Fibroblast of the aortic adventitia (primary cell): ENCODE data around the gene PRR23E. TPM values are rescaled to one million over a fixed set of nuclear protein-coding genes. Genes with fewer than 3 reads are reported as not detected.
A peak's percentile ranks its signal among the peaks of the same experiment; 100 is the strongest.

Experiments used
- DNase-seq: peaks from one replicate; pipeline ENCODE4 v3.0.0-alpha.2; 2010; ENCODE audit warnings: low read depth
- H3K4me3 ChIP-seq: 2 replicates; pipeline ENCODE4 v1.5.1; 2011; ENCODE audit warnings: low read depth, mild to moderate bottlenecking, control low read depth, low read length, moderate library complexity
- total RNA-seq: library from RNA; depleted of rRNA; stranded (reverse); fragments of >200 nt; gene quantifications from 2 replicates; pipeline ENCODE4 v1.2.3, GENCODE V29; 2012; ENCODE audit warnings: low replicate concordance
- TF ChIP-seq, protein P1 (sequence below): IDR thresholded peaks from 2 replicates; pipeline ENCODE4 v1.5.1; 2011; ENCODE audit warnings: mild to moderate bottlenecking, low read length, control low read depth, inconsistent platforms; ENCODE audit not compliant: insufficient read depth

PRR23E gene
- total RNA-seq, 1 donor = not detected

- H3K4me3 ChIP-seq = no peak overlapping the region
- TF ChIP-seq, protein P1, sequence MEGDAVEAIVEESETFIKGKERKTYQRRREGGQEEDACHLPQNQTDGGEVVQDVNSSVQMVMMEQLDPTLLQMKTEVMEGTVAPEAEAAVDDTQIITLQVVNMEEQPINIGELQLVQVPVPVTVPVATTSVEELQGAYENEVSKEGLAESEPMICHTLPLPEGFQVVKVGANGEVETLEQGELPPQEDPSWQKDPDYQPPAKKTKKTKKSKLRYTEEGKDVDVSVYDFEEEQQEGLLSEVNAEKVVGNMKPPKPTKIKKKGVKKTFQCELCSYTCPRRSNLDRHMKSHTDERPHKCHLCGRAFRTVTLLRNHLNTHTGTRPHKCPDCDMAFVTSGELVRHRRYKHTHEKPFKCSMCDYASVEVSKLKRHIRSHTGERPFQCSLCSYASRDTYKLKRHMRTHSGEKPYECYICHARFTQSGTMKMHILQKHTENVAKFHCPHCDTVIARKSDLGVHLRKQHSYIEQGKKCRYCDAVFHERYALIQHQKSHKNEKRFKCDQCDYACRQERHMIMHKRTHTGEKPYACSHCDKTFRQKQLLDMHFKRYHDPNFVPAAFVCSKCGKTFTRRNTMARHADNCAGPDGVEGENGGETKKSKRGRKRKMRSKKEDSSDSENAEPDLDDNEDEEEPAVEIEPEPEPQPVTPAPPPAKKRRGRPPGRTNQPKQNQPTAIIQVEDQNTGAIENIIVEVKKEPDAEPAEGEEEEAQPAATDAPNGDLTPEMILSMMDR = no peak
- no peak for DNase-seq
These were observed 8.7 kb upstream of the PRR23E start for GRCh38 chr3:127183931-127184869.

GRCh38 chr3:127184870-127185216 lies 8.1 kb upstream of the PRR23E start:
- no peak overlapping the region for H3K4me3 ChIP-seq
- TF ChIP-seq, protein P1 = no peak
- no peak for DNase-seq

GRCh38 chr3:127185268-127185667 lies 7.7 kb upstream of the PRR23E start:
- peak; percentile 2 for DNase-seq
- TF ChIP-seq, protein P1 = no peak
- no peak overlapping the region for H3K4me3 ChIP-seq

- TF ChIP-seq, protein P1 = no peak
- H3K4me3 ChIP-seq = no peak overlapping the region
- DNase-seq = no peak
These were observed 6.8 kb upstream of the PRR23E start for GRCh38 chr3:127185962-127186674.

GRCh38 chr3:127187316-127187715 lies 5.6 kb upstream of the PRR23E start:
- TF ChIP-seq, protein P1 = no peak
- DNase-seq = no peak
- H3K4me3 ChIP-seq = no peak overlapping the region

GRCh38 chr3:127193341-127193740 lies 410 bp downstream of the PRR23E start:
- TF ChIP-seq, protein P1 = no peak
- no peak for DNase-seq
- no peak overlapping the region for H3K4me3 ChIP-seq
